ENCODE measurements around the gene ADGRG3. TPM values are rescaled to one million over a fixed set of nuclear protein-coding genes. Genes with fewer than 3 reads are reported as not detected.

ADGRG3 gene
- total and polyA plus RNA-seq, 2 experiments from 2014 or later, result not detected

DNA sequence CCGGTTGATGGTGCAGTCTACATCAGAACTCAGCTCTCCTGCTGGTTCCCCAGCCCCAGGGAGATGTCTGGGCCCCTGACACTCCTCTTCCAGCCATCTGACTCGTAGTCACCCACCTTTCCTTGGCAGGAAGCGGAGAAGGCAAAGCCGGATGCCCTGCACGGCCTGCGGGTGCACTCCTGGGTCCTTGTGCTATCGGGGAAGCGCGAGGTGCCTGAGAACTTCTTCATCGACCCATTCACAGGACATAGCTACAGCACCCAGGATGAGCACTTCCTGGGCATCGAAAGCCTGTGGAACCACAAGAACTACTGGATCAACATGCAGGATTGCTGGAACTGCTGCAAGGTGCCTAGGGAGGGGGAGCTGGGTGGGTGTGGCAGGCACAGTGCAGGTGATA is 39.2 kb downstream of the ADGRG3 start:
- Histone ChIP-seq H3K79me2 (no peaks in the 10 kb centered on the region), H2AFZ (no peak overlapping the region), H4K20me1 (ENCODE audit: insufficient read depth, poor library complexity, severe bottlenecking) (no peaks in the 10 kb centered on the region), H3K27me3 (no peaks in the 10 kb centered on the region), H3K9me2 (replicated peaks; ENCODE audit: insufficient read depth) (no peaks in the 10 kb centered on the region), H3K36me3 (replicated peaks; ENCODE audit: insufficient read depth, low read depth) (no peaks in the 10 kb centered on the region), H3K4me2 (no peak overlapping the region), H3K27ac (no peak overlapping the region), H3K4me1 (ENCODE audit: insufficient read depth) (peaks cover 10% of the 10 kb centered on the region), H3K9me3 (ENCODE audit: low read depth) (no peaks in the 10 kb centered on the region), H3K4me3 (no peak overlapping the region)
- WGBS (ENCODE audit: low lambda C conversion rate, missing lambda C conversion rate), result 89% methylated on average over 11 of the region's 11 CpGs
- TF ChIP-seq CTCF (IDR thresholded peaks at IDR 0.05; ENCODE audit: poor library complexity), result no peak
- no peak for TF ChIP-seq EZH2 (IDR thresholded peaks at IDR 0.05; ENCODE audit: borderline replicate concordance)
- no peak for TF ChIP-seq EZH2phosphoT487 (IDR thresholded peaks at IDR 0.05; ENCODE audit: low read depth, severe bottlenecking, unreplicated experiment)
- DNase-seq (ENCODE audit: low spot score), result no peak

DNA sequence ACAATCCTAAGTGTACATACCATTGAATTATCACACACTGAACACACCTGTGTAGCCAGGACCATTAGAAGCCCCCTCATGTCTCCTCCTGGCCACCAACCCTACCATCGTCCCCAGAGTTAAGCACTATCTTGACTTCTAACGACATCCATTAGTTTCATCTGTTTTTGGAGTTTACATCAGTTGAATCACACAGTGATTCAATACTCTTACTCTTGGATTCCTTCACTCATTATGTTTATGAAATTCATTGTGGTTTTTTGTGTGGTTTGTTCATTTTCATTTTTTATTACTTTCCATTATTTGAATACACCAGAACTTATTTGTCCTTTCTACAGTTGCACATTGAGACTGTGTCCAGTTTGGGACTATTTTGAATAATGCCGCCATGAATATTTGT is 40.1 kb downstream of the ADGRG3 start:
- H3K4me3 ChIP-seq, result no peak overlapping the region
- no peak overlapping the region for H3K4me2 ChIP-seq
- 92% methylated on average over 3 of the region's 3 CpGs for WGBS (ENCODE audit: low lambda C conversion rate, missing lambda C conversion rate)
- H3K27me3 ChIP-seq, result no peaks in the 10 kb centered on the region
- H3K27ac ChIP-seq, result no peak overlapping the region
- H3K36me3 ChIP-seq (replicated peaks; ENCODE audit: insufficient read depth, low read depth), result no peaks in the 10 kb centered on the region
- H3K79me2 ChIP-seq, result no peaks in the 10 kb centered on the region
- no peaks in the 10 kb centered on the region for H3K9me3 ChIP-seq (ENCODE audit: low read depth)
- H4K20me1 ChIP-seq (ENCODE audit: insufficient read depth, poor library complexity, severe bottlenecking), result no peaks in the 10 kb centered on the region
- H3K9me2 ChIP-seq (replicated peaks; ENCODE audit: insufficient read depth), result no peaks in the 10 kb centered on the region
- TF ChIP-seq EZH2phosphoT487 (IDR thresholded peaks at IDR 0.05; ENCODE audit: low read depth, severe bottlenecking, unreplicated experiment) (no peak), EZH2 (IDR thresholded peaks at IDR 0.05; ENCODE audit: borderline replicate concordance) (no peak), CTCF (IDR thresholded peaks at IDR 0.05; ENCODE audit: poor library complexity) (no peak)
- peaks cover 10% of the 10 kb centered on the region for H3K4me1 ChIP-seq (ENCODE audit: insufficient read depth)
- no peak overlapping the region for H2AFZ ChIP-seq
- DNase-seq (ENCODE audit: low spot score), result no peak

DNA sequence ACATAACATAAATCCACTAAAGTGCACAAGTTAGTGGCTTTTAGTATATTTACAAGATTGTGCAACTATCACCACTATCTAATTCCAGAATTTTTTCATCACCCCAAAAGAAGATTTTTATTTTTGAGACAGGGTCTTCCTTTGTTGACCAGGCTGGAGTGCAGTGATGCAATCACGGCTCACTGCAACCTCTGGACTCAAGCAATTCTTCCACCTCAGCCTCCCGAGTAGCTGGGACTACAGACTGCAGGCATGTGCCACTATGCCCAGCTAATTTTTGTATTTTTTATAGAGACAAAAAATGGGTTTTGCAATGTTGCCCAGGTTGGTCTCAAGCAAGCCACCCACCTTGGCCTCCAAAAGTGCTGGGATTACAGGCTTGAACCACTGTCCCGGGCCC is 41.6 kb downstream of the ADGRG3 start:
- no peak for DNase-seq (ENCODE audit: low spot score)
- Histone ChIP-seq H3K27me3 (no peaks in the 10 kb centered on the region), H4K20me1 (ENCODE audit: insufficient read depth, poor library complexity, severe bottlenecking) (no peaks in the 10 kb centered on the region), H3K4me2 (no peak overlapping the region), H3K36me3 (replicated peaks; ENCODE audit: insufficient read depth, low read depth) (no peaks in the 10 kb centered on the region), H3K4me3 (no peak overlapping the region), H3K4me1 (ENCODE audit: insufficient read depth) (peaks cover 3% of the 10 kb centered on the region), H3K9me3 (ENCODE audit: low read depth) (no peaks in the 10 kb centered on the region), H2AFZ (no peak overlapping the region), H3K79me2 (no peaks in the 10 kb centered on the region), H3K27ac (no peak overlapping the region), H3K9me2 (replicated peaks; ENCODE audit: insufficient read depth) (no peaks in the 10 kb centered on the region)
- no peak for TF ChIP-seq EZH2 (IDR thresholded peaks at IDR 0.05; ENCODE audit: borderline replicate concordance)
- no peak for TF ChIP-seq EZH2phosphoT487 (IDR thresholded peaks at IDR 0.05; ENCODE audit: low read depth, severe bottlenecking, unreplicated experiment)
- no peak for TF ChIP-seq CTCF (IDR thresholded peaks at IDR 0.05; ENCODE audit: poor library complexity)
- 61% methylated on average over 3 of the region's 3 CpGs for WGBS (ENCODE audit: low lambda C conversion rate, missing lambda C conversion rate)

- H4K20me1 ChIP-seq (ENCODE audit: insufficient read depth, poor library complexity, severe bottlenecking), result no peaks in the 10 kb centered on the region
- no peak for DNase-seq (ENCODE audit: low spot score)
- H3K27ac ChIP-seq, result no peak overlapping the region
- H3K9me3 ChIP-seq (ENCODE audit: low read depth), result no peaks in the 10 kb centered on the region
- H3K4me2 ChIP-seq, result no peak overlapping the region
- no peak overlapping the region for H3K4me3 ChIP-seq
- no peak for TF ChIP-seq EZH2phosphoT487 (IDR thresholded peaks at IDR 0.05; ENCODE audit: low read depth, severe bottlenecking, unreplicated experiment)
- no peak for TF ChIP-seq CTCF (IDR thresholded peaks at IDR 0.05; ENCODE audit: poor library complexity)
- TF ChIP-seq EZH2 (IDR thresholded peaks at IDR 0.05; ENCODE audit: borderline replicate concordance), result no peak
- no peaks in the 10 kb centered on the region for H3K36me3 ChIP-seq (replicated peaks; ENCODE audit: insufficient read depth, low read depth)
- no peak overlapping the region for H2AFZ ChIP-seq
- 91% methylated on average over 5 of the region's 5 CpGs for WGBS (ENCODE audit: low lambda C conversion rate, missing lambda C conversion rate)
- H3K79me2 ChIP-seq, result no peaks in the 10 kb centered on the region
- H3K27me3 ChIP-seq, result no peaks in the 10 kb centered on the region
- H3K9me2 ChIP-seq (replicated peaks; ENCODE audit: insufficient read depth), result no peaks in the 10 kb centered on the region
- no peaks in the 10 kb centered on the region for H3K4me1 ChIP-seq (ENCODE audit: insufficient read depth)
Observed at GRCh38 chr16:57711346-57711745, 43.2 kb downstream of the ADGRG3 start.
